ENCODE measurements around the gene KRT28.

DNA sequence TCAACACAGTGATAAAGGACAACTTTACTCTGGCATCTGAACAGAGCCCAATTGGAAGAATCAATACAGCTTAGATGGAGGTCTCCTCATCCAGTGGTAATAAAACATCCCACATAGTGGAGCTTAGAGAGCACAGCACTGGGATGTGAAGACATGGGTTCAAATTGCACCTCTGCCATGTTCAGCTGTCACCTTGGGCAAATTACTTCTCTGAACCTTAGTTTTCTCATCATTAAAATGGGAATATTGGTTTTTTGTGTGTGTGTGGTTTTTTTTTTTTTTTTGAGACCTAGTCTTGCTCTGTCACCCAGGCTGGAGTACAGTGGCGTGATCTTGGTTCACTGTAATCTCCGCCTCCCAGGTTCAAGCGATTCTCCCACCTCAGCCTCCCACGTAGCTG is 36.3 kb upstream of the KRT28 start:
- TF ChIP-seq EP300 (IDR thresholded peaks at IDR 0.05), result no peak
- no peak for TF ChIP-seq POLR2AphosphoS5 (IDR thresholded peaks at IDR 0.05)
